GM12864 (cell line): ENCODE data around the gene ANAPC2.

Source experiments
- DNase-seq: peaks from one replicate; pipeline ENCODE4 v3.0.0-alpha.2; 2011; ENCODE audit warnings: low read depth
- H3K4me3 ChIP-seq: 2 replicates; pipeline ENCODE4 v1.5.1; 2011; ENCODE audit warnings: mild to moderate bottlenecking, low read depth, low read length, control low read depth
- TF ChIP-seq, protein P1 (sequence below): IDR thresholded peaks from 2 replicates; pipeline ENCODE4 v1.5.1; 2011; ENCODE audit warnings: low read depth, mild to moderate bottlenecking, moderate library complexity, low read length, control low read depth, inconsistent platforms; ENCODE audit errors: missing control alignments

The ANAPC2 gene

GRCh38 chr9:137194388-137194787 is 6.0 kb upstream of the ANAPC2 start:
- DNase-seq: no peak
- no peak overlapping the region for H3K4me3 ChIP-seq
- TF ChIP-seq, protein P1, sequence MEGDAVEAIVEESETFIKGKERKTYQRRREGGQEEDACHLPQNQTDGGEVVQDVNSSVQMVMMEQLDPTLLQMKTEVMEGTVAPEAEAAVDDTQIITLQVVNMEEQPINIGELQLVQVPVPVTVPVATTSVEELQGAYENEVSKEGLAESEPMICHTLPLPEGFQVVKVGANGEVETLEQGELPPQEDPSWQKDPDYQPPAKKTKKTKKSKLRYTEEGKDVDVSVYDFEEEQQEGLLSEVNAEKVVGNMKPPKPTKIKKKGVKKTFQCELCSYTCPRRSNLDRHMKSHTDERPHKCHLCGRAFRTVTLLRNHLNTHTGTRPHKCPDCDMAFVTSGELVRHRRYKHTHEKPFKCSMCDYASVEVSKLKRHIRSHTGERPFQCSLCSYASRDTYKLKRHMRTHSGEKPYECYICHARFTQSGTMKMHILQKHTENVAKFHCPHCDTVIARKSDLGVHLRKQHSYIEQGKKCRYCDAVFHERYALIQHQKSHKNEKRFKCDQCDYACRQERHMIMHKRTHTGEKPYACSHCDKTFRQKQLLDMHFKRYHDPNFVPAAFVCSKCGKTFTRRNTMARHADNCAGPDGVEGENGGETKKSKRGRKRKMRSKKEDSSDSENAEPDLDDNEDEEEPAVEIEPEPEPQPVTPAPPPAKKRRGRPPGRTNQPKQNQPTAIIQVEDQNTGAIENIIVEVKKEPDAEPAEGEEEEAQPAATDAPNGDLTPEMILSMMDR: no peak

DNA sequence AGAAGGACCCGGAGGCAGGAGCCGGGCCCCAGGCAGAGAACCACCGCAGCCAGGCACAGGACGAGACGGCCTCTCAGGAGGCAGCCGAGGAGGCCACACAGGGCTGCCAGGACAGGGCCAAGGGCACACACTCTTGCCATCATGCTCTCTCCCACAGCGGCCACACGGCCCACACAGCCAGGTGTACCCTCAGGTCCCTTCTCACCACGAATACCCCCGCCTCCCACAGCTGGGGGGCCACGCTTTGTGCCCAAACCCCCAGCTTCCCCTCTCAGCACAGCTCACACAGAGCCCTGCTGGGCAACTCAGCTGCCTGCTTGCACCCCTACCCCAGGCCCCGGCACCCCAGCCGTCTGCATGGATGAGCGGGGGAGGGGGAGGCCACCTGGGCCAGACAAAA is 5.4 kb upstream of the ANAPC2 start:
- TF ChIP-seq, protein P1: no peak
- H3K4me3 ChIP-seq: no peak overlapping the region
- DNase-seq: no peak

DNA sequence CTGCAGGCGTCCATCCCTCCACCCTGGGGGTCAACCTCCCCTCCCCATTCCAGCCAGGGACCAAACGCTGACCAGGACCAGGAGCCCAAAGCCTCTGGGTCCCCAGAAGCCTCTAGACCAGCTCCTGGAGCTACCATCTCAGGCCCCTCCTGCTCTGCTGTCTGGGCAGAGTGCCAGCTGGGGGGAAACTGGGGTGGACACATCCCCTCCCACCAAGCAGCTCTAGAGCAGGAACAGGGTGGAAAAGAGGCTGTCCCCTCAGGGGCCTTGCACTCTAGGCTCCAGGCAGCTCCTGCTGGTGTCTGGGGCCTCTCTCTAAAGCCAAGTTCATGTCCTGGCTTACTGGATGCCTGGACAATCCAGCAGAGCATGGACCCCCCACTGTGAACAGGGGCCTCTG is 4.5 kb upstream of the ANAPC2 start:
- TF ChIP-seq, protein P1: no peak
- H3K4me3 ChIP-seq: no peak overlapping the region
- no peak for DNase-seq

DNA sequence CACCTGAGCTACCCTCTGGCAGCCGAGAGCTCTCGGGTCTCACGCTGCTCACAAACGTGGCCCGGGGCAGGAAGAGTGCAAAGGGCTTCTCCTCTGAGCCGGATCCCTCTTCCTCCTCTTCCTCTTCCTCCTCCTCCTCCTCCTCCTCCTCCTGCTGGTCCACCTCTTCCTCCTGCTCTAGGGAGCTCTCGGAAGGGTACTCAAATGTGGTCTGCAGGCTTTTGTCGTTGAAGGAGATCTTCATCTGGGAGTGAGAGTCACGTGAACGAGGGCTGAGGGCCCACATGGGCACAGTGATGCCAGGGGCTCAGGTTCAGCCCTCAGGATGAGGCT is 4.1 kb upstream of the ANAPC2 start:
- TF ChIP-seq, protein P1: no peak
- H3K4me3 ChIP-seq: no peak overlapping the region
- no peak for DNase-seq

- DNase-seq: no peak
- TF ChIP-seq, protein P1: no peak
- no peak overlapping the region for H3K4me3 ChIP-seq
Measured at GRCh38 chr9:137191691-137192447, 3.5 kb upstream of the ANAPC2 start.

- DNase-seq: no peak
- no peak overlapping the region for H3K4me3 ChIP-seq
- TF ChIP-seq, protein P1: no peak
Measured at GRCh38 chr9:137191245-137191644, 2.9 kb upstream of the ANAPC2 start.

- TF ChIP-seq, protein P1: no peak
- H3K4me3 ChIP-seq: no peak overlapping the region
- DNase-seq: no peak
Measured at GRCh38 chr9:137190315-137190856, 2.0 kb upstream of the ANAPC2 start.
